ENCODE measurements around the gene MLLT3.

Gene MLLT3

GRCh38 chr9:20538956-20539355 is 83.3 kb downstream of the MLLT3 start:
- POLR2A ChIA-PET (ENCODE audit: low non-redundant PET), result no interaction called here

GRCh38 chr9:20538092-20538491 is 84.2 kb downstream of the MLLT3 start:
- POLR2A ChIA-PET (ENCODE audit: low non-redundant PET), result no interaction called here
- TF ChIP-seq CTCF (conservative IDR thresholded peaks at IDR 0.05; ENCODE audit: low read depth), result no peak
- CTCF ChIA-PET, result no interaction called here
- H3K27ac ChIP-seq, result no peak overlapping the region
- no peak for DNase-seq (ENCODE audit: low spot score)

More at GRCh38 chr9:20538956-20539355, 83.3 kb downstream of the MLLT3 start:
- no peak overlapping the region for H3K27ac ChIP-seq
- CTCF ChIA-PET, result no interaction called here
- TF ChIP-seq CTCF (conservative IDR thresholded peaks at IDR 0.05; ENCODE audit: low read depth), result no peak
- no peak for DNase-seq (ENCODE audit: low spot score)

DNA sequence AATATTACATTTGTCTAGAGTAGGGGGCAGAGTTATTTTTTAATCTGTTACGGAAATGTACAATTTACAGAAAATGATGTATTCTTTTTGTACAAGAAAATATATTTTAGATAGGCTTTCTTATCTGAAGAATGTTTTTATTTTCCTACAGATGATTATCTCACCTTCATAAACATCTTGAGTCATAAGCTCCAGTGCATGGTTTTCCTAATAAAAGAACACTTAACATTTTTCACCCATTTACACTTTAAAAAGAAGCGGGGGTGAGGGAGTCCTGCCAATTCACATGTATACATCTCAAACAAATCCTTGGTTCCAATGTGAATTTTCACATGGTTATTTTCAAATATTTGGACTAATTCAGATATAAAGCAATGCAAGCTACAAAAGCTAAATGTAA is 85.0 kb downstream of the MLLT3 start:
- no peak for TF ChIP-seq CTCF (conservative IDR thresholded peaks at IDR 0.05; ENCODE audit: low read depth)
- no peak overlapping the region for H3K27ac ChIP-seq
- ChIA-PET POLR2A (ENCODE audit: low non-redundant PET) (no interaction called here), CTCF (no interaction called here)
- DNase-seq (ENCODE audit: low spot score), result no peak

- ChIA-PET POLR2A (ENCODE audit: low non-redundant PET) (no interaction called here), CTCF (no interaction called here)
- TF ChIP-seq CTCF (conservative IDR thresholded peaks at IDR 0.05; ENCODE audit: low read depth), result no peak
- H3K27ac ChIP-seq, result no peak overlapping the region
- no peak for DNase-seq (ENCODE audit: low spot score)
Observed at GRCh38 chr9:20532584-20532983, 89.7 kb downstream of the MLLT3 start.

DNA sequence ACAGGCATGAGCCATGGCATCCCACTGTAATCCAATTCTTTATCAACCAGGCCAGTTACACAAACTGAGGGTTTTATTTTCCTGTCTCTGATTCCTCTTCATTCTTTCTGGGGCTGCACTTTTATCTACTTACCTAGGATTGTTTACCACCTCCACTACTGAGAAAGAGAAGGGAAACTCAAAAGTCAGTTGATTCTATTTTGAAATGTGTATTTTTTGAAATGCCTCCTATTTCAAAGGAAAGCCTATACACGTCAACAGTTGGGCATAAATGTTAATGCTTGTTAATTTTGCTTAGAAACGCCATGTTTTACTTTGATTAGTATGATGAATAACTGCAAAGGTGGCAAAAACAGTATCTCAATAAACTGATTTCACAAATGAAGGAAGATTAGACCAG is 92.5 kb downstream of the MLLT3 start:
- no peak for DNase-seq (ENCODE audit: low spot score)
- ChIA-PET CTCF (interaction anchor here (0.6 to 0.7 kb wide), 2 partner anchors 58 to 665 kb away, joined by 3 read pairs; no protein-coding TSS in a partner anchor), POLR2A (ENCODE audit: low non-redundant PET) (no interaction called here)
- H3K27ac ChIP-seq, result no peak overlapping the region
- TF ChIP-seq CTCF (conservative IDR thresholded peaks at IDR 0.05; ENCODE audit: low read depth), result no peak

DNA sequence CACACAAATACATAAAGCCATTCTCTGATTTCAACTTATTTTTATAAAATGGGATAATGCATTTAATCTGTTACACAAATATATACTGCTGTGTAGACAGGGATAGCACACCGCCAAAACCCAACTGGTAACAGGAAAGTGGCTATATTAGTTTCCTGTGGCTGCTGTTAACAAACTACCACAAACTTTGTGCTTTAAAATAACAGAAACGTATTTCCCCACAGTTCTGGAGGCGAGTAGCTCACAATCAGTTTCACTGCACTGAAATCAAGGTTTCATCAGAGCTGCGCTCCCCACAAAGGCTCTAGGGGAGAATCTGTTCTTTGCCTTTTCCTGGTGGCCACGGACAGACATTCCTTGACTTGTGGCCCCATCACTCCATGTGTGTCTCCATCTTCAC is 94.0 kb downstream of the MLLT3 start:
- no peak for DNase-seq (ENCODE audit: low spot score)
- POLR2A ChIA-PET (ENCODE audit: low non-redundant PET), result no interaction called here
- TF ChIP-seq CTCF (conservative IDR thresholded peaks at IDR 0.05; ENCODE audit: low read depth), result no peak
- CTCF ChIA-PET, result no interaction called here
- H3K27ac ChIP-seq, result no peak overlapping the region
